Measurements from ENCODE around the gene VAV3. TPM values are rescaled to one million over a fixed set of nuclear protein-coding genes. Genes with fewer than 3 reads are reported as not detected.

Gene VAV3
- polyA plus RNA-seq, 1 donor (not counting 4 experiments of a cell fraction or from before 2014, with no cell fraction given), result 19.6 TPM

DNA sequence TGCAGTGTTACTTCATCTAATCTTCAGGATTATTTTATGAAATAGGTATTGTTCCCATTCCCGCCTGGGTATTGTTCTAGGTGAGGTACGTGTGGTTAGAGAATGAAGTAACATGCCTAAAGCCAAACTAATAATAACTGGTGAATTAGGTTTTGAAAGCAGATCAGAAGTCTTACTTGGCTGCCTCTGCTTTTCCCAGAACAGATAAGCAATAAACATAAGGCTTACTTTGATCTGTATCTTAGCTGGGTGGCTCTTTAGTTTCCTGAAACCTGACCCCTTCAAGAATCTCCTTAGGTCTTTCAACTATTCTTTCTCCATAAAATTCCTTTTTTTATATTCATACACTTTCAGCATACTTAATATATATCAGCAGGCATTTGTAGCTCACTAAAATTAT, 65.3 kb downstream of the VAV3 start:
- Histone ChIP-seq H2AFZ (ENCODE audit: control insufficient read depth, low read length) (no peak overlapping the region), H3K4me2 (ENCODE audit: control insufficient read depth, extremely low read depth, insufficient read depth, low read depth, low read length) (no peak overlapping the region), H3K9ac (ENCODE audit: control insufficient read depth, extremely low read depth, insufficient read depth, low read length) (no peak overlapping the region), H3K9me1 (ENCODE audit: control insufficient read depth, extremely low read depth, insufficient read depth, low read length) (no peaks in the 10 kb centered on the region), H3K27me3 (ENCODE audit: control insufficient read depth, extremely low read depth, insufficient read depth, low read length) (no peaks in the 10 kb centered on the region), H3K4me3 (ENCODE audit: control insufficient read depth in 2 of 3, extremely low read depth in 1 of 3, insufficient read depth in 2 of 3, low read depth in 1 of 3, low read length in 3 of 3) (no peak overlapping the region), H3K36me3 (ENCODE audit: control insufficient read depth in 2 of 2, extremely low read depth in 1 of 2, insufficient read depth in 2 of 2, low read length in 2 of 2) (no peaks in the 10 kb centered on the region), H3K4me1 (ENCODE audit: control insufficient read depth, extremely low read depth, insufficient read depth, low read length) (no peaks in the 10 kb centered on the region), H3K9me3 (ENCODE audit: control insufficient read depth, low read depth, low read length) (no peaks in the 10 kb centered on the region), H3K27ac (ENCODE audit: control insufficient read depth, insufficient read depth, low read length) (no peak overlapping the region), H3K79me2 (ENCODE audit: control insufficient read depth, insufficient read depth, low read length) (no peaks in the 10 kb centered on the region), H4K20me1 (ENCODE audit: control insufficient read depth, extremely low read depth, insufficient read depth, low read length) (no peaks in the 10 kb centered on the region)
- dilution Hi-C loops (cut with MboI; ENCODE audit: extremely low pct_ligation_motif_present, low sequenced_read_pairs), result no loop called here
- DNase-seq (ENCODE audit: low read depth, low spot score) (no peak), FAIRE-seq (no peak)
- TF ChIP-seq EZH2 (IDR thresholded peaks at IDR 0.05; ENCODE audit: low read length), result no peak
- TF ChIP-seq, protein P1, sequence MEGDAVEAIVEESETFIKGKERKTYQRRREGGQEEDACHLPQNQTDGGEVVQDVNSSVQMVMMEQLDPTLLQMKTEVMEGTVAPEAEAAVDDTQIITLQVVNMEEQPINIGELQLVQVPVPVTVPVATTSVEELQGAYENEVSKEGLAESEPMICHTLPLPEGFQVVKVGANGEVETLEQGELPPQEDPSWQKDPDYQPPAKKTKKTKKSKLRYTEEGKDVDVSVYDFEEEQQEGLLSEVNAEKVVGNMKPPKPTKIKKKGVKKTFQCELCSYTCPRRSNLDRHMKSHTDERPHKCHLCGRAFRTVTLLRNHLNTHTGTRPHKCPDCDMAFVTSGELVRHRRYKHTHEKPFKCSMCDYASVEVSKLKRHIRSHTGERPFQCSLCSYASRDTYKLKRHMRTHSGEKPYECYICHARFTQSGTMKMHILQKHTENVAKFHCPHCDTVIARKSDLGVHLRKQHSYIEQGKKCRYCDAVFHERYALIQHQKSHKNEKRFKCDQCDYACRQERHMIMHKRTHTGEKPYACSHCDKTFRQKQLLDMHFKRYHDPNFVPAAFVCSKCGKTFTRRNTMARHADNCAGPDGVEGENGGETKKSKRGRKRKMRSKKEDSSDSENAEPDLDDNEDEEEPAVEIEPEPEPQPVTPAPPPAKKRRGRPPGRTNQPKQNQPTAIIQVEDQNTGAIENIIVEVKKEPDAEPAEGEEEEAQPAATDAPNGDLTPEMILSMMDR (optimal IDR thresholded peaks at IDR 0.05 in 1 of 3, IDR thresholded peaks at IDR 0.05 in 1 of 3, conservative IDR thresholded peaks at IDR 0.05 in 1 of 3; ENCODE audit: extremely low read depth in 1 of 3, insufficient read depth in 2 of 3, low read length in 3 of 3), result no peak

DNA sequence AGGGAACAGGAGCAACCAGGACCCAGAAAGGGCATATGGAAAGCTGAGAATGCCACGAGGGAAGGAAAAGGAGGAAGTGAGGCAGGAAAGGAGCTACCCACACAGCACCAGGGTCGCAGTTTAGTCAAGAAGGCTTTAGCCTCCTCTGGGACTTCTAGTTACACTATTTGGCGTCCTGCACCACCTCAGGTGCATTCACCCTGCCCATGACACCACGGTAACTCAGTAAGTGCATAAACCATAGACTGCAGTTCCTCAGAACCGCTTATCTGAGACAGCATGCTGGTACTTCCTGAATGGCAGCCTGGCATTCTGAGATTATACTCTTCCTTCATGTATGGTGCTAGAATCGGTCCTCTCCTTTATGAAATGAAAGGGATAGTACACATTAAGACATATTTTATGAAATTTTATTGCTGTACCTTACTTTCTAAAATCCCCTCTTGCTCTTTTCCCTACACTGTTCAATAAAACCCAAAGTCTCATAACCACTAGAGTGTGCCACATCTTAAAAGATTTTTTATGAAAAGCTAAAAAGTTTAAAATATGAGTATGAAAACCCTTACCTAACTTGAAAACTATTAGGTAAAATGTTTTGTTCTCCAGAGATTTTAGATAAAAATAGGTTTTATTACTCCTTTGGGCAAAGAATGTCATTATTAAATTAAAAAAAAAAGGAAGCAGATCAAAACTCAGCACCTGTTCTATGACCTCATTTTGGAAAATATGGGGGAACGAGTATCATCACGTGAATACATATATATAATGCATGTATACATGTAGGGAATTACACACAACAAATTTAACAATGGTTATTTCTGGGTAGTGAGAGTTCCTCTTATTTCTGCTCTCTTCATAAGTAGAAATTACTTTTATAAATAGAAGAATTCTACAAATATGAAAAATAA, 67.3 kb downstream of the VAV3 start:
- Histone ChIP-seq H3K27ac (ENCODE audit: control insufficient read depth, insufficient read depth, low read length) (no peak overlapping the region), H3K27me3 (ENCODE audit: control insufficient read depth, extremely low read depth, insufficient read depth, low read length) (no peaks in the 10 kb centered on the region), H3K4me2 (ENCODE audit: control insufficient read depth, extremely low read depth, insufficient read depth, low read depth, low read length) (no peak overlapping the region), H3K9me1 (ENCODE audit: control insufficient read depth, extremely low read depth, insufficient read depth, low read length) (no peaks in the 10 kb centered on the region), H3K79me2 (ENCODE audit: control insufficient read depth, insufficient read depth, low read length) (no peaks in the 10 kb centered on the region), H3K4me3 (ENCODE audit: control insufficient read depth in 2 of 3, extremely low read depth in 1 of 3, insufficient read depth in 2 of 3, low read depth in 1 of 3, low read length in 3 of 3) (no peak overlapping the region), H2AFZ (ENCODE audit: control insufficient read depth, low read length) (no peak overlapping the region), H3K36me3 (ENCODE audit: control insufficient read depth in 2 of 2, extremely low read depth in 1 of 2, insufficient read depth in 2 of 2, low read length in 2 of 2) (no peaks in the 10 kb centered on the region), H3K4me1 (ENCODE audit: control insufficient read depth, extremely low read depth, insufficient read depth, low read length) (no peaks in the 10 kb centered on the region), H4K20me1 (ENCODE audit: control insufficient read depth, extremely low read depth, insufficient read depth, low read length) (no peaks in the 10 kb centered on the region), H3K9me3 (ENCODE audit: control insufficient read depth, low read depth, low read length) (no peaks in the 10 kb centered on the region), H3K9ac (ENCODE audit: control insufficient read depth, extremely low read depth, insufficient read depth, low read length) (no peak overlapping the region)
- no peak for TF ChIP-seq EZH2 (IDR thresholded peaks at IDR 0.05; ENCODE audit: low read length)
- TF ChIP-seq, protein P1 (optimal IDR thresholded peaks at IDR 0.05 in 1 of 3, IDR thresholded peaks at IDR 0.05 in 1 of 3, conservative IDR thresholded peaks at IDR 0.05 in 1 of 3; ENCODE audit: extremely low read depth in 1 of 3, insufficient read depth in 2 of 3, low read length in 3 of 3), result no peak
- FAIRE-seq, result no peak
- dilution Hi-C loops (cut with MboI; ENCODE audit: extremely low pct_ligation_motif_present, low sequenced_read_pairs), result no loop called here
- no peak for DNase-seq (ENCODE audit: low read depth, low spot score)
